WTC11 (cell line): Measurements from ENCODE around the gene MUC20. TPM values are rescaled to one million over a fixed set of nuclear protein-coding genes. Genes with fewer than 3 reads are reported as not detected.

ENCODE experiments used
- ATAC-seq: fragments of 200-7000 bp; cut with Tn5 transposase; 2 replicates; pipeline ENCODE4 v1.10.0; 2021; ENCODE audit warnings: mild to moderate bottlenecking, moderate library complexity
- CTCF ChIA-PET: fragments of 300-600 bp; sonication (Branson Sonifier 250); formaldehyde crosslinking; loops from one replicate; lab custom pipeline; 2021; ENCODE audit warnings: antibody characterized with exemption; lab: Charles Lee
- POLR2A ChIA-PET: fragments of 350-600 bp; sonication (Branson Sonifier 250); formaldehyde crosslinking; loops from one replicate; lab custom pipeline; 2021; ENCODE audit warnings: antibody characterized with exemption; lab: Charles Lee
- DNase-seq: peaks from one replicate; pipeline ENCODE4 v3.0.0; 2021; ENCODE audit warnings: low spot score
- H3K27ac Mint-ChIP-seq: 2 replicates; pipeline ENCODE4 v1.8.0; 2021; ENCODE audit warnings: mixed read lengths
- H3K27me3 Mint-ChIP-seq: 2 replicates; pipeline ENCODE4 v1.8.0; 2021; ENCODE audit warnings: low read depth, mild to moderate bottlenecking, moderate library complexity, mixed read lengths
- H3K36me3 Mint-ChIP-seq: 2 replicates; pipeline ENCODE4 v1.8.0; 2021; ENCODE audit warnings: mixed read lengths
- H3K4me1 Mint-ChIP-seq: 2 replicates; pipeline ENCODE4 v1.8.0; 2022; ENCODE audit warnings: mixed read lengths
- H3K4me3 Mint-ChIP-seq: 2 replicates; pipeline ENCODE4 v1.8.0; 2021; ENCODE audit warnings: mild to moderate bottlenecking, moderate library complexity, mixed read lengths
- H3K9me3 Mint-ChIP-seq: 2 replicates; pipeline ENCODE4 v1.8.0; 2021; ENCODE audit warnings: mixed read lengths
- CBFB ChIP-seq: sonication (generic); formaldehyde crosslinking; IDR thresholded peaks from 2 replicates; pipeline ENCODE4 v1.8.1; 2022; ENCODE audit warnings: mild to moderate bottlenecking, low read depth, missing genetic modification reagents
- CTCF ChIP-seq: fragments of 200-600 bp; IDR thresholded peaks from 2 replicates; pipeline ENCODE4 v1.8.0; 2022; ENCODE audit warnings: antibody characterized with exemption
- ESRRA ChIP-seq: sonication (generic); formaldehyde crosslinking; IDR thresholded peaks from 2 replicates; pipeline ENCODE4 v1.8.1; 2022; ENCODE audit warnings: mild to moderate bottlenecking, missing genetic modification reagents, borderline replicate concordance
- IRF2 ChIP-seq: sonication (generic); formaldehyde crosslinking; IDR thresholded peaks from 2 replicates; pipeline ENCODE4 v1.8.0; 2022; ENCODE audit warnings: low read depth, missing genetic modification reagents, borderline replicate concordance
- JUN ChIP-seq: sonication (generic); formaldehyde crosslinking; IDR thresholded peaks from 2 replicates; pipeline ENCODE4 v1.8.0; 2023; ENCODE audit warnings: mild to moderate bottlenecking, missing genetic modification reagents
- MLX ChIP-seq: sonication (generic); formaldehyde crosslinking; IDR thresholded peaks from 2 replicates; pipeline ENCODE4 v1.8.1; 2023; ENCODE audit warnings: mild to moderate bottlenecking, missing genetic modification reagents, moderate library complexity
- MYBL2 ChIP-seq: sonication (generic); formaldehyde crosslinking; IDR thresholded peaks from 2 replicates; pipeline ENCODE4 v1.8.1; 2023; ENCODE audit warnings: mild to moderate bottlenecking, moderate library complexity, missing genetic modification reagents
- NFATC4 ChIP-seq: fragments of 250-450 bp; sonication (Bioruptor Pico); IDR thresholded peaks from 2 replicates; pipeline ENCODE4 v1.9.0; 2021; ENCODE audit warnings: mild to moderate bottlenecking
- NFE2L1 ChIP-seq: sonication (generic); formaldehyde crosslinking; IDR thresholded peaks from 2 replicates; pipeline ENCODE4 v1.8.1; 2023; ENCODE audit warnings: missing genetic modification reagents
- NR2C2 ChIP-seq: sonication (generic); formaldehyde crosslinking; IDR thresholded peaks from 2 replicates; pipeline ENCODE4 v1.8.0; 2022; ENCODE audit warnings: mild to moderate bottlenecking, missing genetic modification reagents
- RORB ChIP-seq: fragments of 250-450 bp; sonication (Bioruptor Pico); IDR thresholded peaks from 2 replicates; pipeline ENCODE4 v1.9.0; 2021; ENCODE audit warnings: mild to moderate bottlenecking
- SOX15 ChIP-seq: fragments of 250-450 bp; sonication (Bioruptor Pico); IDR thresholded peaks from 2 replicates; pipeline ENCODE4 v1.9.0; 2021; ENCODE audit warnings: mild to moderate bottlenecking
- TEAD4 ChIP-seq: sonication (generic); formaldehyde crosslinking; IDR thresholded peaks from 2 replicates; pipeline ENCODE4 v1.8.0; 2022; ENCODE audit warnings: mild to moderate bottlenecking, missing genetic modification reagents
- ZBTB43 ChIP-seq: sonication (generic); formaldehyde crosslinking; IDR thresholded peaks from 2 replicates; pipeline ENCODE4 v1.8.1; 2023; ENCODE audit warnings: mild to moderate bottlenecking, missing genetic modification reagents
- ZNF281 ChIP-seq: sonication (generic); formaldehyde crosslinking; IDR thresholded peaks from 2 replicates; pipeline ENCODE4 v1.8.0; 2023; ENCODE audit warnings: mild to moderate bottlenecking, missing genetic modification reagents
- ZNF512 ChIP-seq: sonication (generic); formaldehyde crosslinking; IDR thresholded peaks from 2 replicates; pipeline ENCODE4 v1.8.1; 2022; ENCODE audit warnings: missing genetic modification reagents, borderline replicate concordance
- total RNA-seq: library from RNA; stranded (reverse); gene quantifications from 3 replicates; pipeline ENCODE4 v1.2.3, GENCODE V29; 2021
- TF ChIP-seq, protein P1 (sequence below): fragments of 250-450 bp; sonication (Bioruptor Pico); IDR thresholded peaks from 2 replicates; pipeline ENCODE4 v2.1.2; 2022; ENCODE audit warnings: mild to moderate bottlenecking, moderate library complexity
- TF ChIP-seq, protein P2 (sequence below): fragments of 250-450 bp; sonication (Bioruptor Pico); IDR thresholded peaks from 2 replicates; pipeline ENCODE4 v1.8.0; 2021; ENCODE audit warnings: mild to moderate bottlenecking

MUC20 gene
- total RNA-seq, 1 experiment from 2014 or later: 0.77 TPM

GRCh38 chr3:195762611-195763010 is 41.8 kb downstream of the MUC20 start:
- peaks cover 3% of the 10 kb centered on the region; the same call in 1 of the 2 replicates for H3K4me1 Mint-ChIP-seq
- H3K27ac Mint-ChIP-seq: no peak overlapping the region
- POLR2A ChIA-PET: no interaction called here
- CTCF ChIA-PET: interaction anchor here (1.7 kb wide), 1 partner anchor 15 kb away, joined by 5 read pairs; no protein-coding TSS in a partner anchor
- DNase-seq (no peak), ATAC-seq (no peak)
- H3K4me3 Mint-ChIP-seq: no peak overlapping the region
- no peaks in the 10 kb centered on the region for H3K27me3 Mint-ChIP-seq
- TF ChIP-seq MYBL2 (CRISPR knock-in tag): no peak
- TF ChIP-seq SOX15: no peak
- no peak for TF ChIP-seq MLX
- no peak for TF ChIP-seq CTCF
- no peak for TF ChIP-seq IRF2
- TF ChIP-seq ZBTB43 (CRISPR knock-in tag): no peak
- TF ChIP-seq NFE2L1 (CRISPR knock-in tag): no peak
- TF ChIP-seq NFATC4: no peak
- TF ChIP-seq JUN: no peak
- no peak for TF ChIP-seq ESRRA
- no peaks in the 10 kb centered on the region for H3K9me3 Mint-ChIP-seq
- H3K36me3 Mint-ChIP-seq: no peaks in the 10 kb centered on the region

DNA sequence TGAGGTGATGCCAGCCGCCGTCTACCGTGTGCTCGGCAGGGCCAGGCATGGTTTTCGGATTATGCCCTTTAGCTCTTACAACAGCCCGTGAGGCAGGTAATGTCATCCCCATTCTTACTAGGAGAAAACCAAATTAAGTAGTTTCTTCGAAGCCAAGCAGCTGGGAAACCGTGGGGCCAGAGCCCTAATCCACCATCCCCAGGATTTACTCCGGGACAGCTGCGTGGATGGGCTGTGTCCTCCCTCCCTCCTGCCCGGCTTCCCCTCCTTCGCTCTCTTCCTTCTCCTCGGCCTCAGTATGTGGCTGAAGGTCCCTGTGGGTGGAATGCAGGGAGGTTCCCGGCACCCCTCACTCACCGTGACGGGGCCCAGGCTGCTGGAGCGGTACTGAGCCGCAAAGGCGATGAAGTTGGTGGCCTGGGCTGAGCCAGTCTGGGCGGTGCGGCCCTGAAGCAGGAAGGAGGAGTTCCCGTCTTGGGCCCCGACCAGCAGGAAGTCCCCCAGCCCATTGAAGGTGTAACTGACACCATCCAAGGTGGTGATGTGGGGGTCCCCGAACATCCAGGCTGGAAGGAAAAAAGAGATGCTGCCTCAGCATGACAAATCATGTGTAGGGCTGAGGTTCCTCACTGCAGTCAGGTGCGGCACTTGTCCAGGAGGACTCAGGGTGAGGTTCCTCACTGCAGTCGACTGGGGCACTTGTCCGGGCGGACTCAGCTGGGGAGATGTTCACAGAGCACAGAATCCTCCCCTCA is 42.5 kb downstream of the MUC20 start:
- POLR2A ChIA-PET: no interaction called here
- H3K27me3 Mint-ChIP-seq: no peaks in the 10 kb centered on the region; the same call in 1 of the 2 replicates
- ATAC-seq (peak; percentile 42; the same call in 1 of the 2 replicates), DNase-seq (no peak)
- peaks cover 3% of the 10 kb centered on the region; the same call in 1 of the 2 replicates for H3K9me3 Mint-ChIP-seq
- no peak for TF ChIP-seq TEAD4 (CRISPR knock-in tag)
- TF ChIP-seq, protein P1, sequence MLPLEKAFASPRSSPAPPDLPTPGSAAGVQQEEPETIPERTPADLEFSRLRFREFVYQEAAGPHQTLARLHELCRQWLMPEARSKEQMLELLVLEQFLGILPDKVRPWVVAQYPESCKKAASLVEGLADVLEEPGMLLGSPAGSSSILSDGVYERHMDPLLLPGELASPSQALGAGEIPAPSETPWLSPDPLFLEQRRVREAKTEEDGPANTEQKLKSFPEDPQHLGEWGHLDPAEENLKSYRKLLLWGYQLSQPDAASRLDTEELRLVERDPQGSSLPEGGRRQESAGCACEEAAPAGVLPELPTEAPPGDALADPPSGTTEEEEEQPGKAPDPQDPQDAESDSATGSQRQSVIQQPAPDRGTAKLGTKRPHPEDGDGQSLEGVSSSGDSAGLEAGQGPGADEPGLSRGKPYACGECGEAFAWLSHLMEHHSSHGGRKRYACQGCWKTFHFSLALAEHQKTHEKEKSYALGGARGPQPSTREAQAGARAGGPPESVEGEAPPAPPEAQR: no peak
- TF ChIP-seq ZNF281 (CRISPR knock-in tag): no peak
- TF ChIP-seq ZNF512 (CRISPR knock-in tag): no peak
- TF ChIP-seq RORB (CRISPR knock-in tag): no peak
- no peak for TF ChIP-seq NR2C2 (CRISPR knock-in tag)
- TF ChIP-seq ESRRA: no peak
- TF ChIP-seq, protein P2, sequence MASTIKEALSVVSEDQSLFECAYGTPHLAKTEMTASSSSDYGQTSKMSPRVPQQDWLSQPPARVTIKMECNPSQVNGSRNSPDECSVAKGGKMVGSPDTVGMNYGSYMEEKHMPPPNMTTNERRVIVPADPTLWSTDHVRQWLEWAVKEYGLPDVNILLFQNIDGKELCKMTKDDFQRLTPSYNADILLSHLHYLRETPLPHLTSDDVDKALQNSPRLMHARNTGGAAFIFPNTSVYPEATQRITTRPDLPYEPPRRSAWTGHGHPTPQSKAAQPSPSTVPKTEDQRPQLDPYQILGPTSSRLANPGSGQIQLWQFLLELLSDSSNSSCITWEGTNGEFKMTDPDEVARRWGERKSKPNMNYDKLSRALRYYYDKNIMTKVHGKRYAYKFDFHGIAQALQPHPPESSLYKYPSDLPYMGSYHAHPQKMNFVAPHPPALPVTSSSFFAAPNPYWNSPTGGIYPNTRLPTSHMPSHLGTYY: no peak
- no peak for TF ChIP-seq CBFB (CRISPR knock-in tag)
- TF ChIP-seq, all 79 proteins: peak for 0
- CTCF ChIA-PET: interaction anchor here (1.7 to 1.8 kb wide), 2 partner anchors 16 to 87 kb away, joined by 5 to 11 read pairs; no protein-coding TSS in a partner anchor
- Mint-ChIP-seq H3K4me3 (no peak overlapping the region), H3K27ac (no peak overlapping the region; the same call in 1 of the 2 replicates), H3K4me1 (peaks cover 3% of the 10 kb centered on the region; the same call in 1 of the 2 replicates), H3K36me3 (no peaks in the 10 kb centered on the region)
